Measurements from ENCODE around the gene EIF5AL1.
"Not testable (repeated sequence)": the region's sequence is repeated elsewhere in the genome, so short reads cannot be mapped to it uniquely, and the experiment has no call there.

Gene EIF5AL1

GRCh38 chr10:79516532-79517205, 4.3 kb downstream of the EIF5AL1 start:
- DNase-seq, result not testable (repeated sequence)

DNA sequence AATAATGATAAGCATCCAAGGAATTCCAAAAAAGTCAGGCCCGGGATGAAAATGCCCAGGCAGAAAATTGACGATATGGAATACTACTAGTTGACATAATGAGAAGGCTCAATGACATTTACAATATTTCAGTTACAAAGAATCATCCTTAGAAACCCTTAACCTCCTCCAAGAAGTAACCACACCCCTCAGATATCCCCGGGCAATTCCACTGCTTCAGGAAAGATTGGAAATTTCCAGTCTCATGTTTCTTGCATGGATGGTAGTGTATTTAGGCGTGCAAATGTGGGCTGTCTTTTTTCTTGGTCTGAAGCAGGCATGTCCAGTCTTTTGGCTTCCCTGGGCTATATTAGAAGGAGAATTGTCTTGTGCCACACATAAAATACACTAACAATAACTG, 5.2 kb downstream of the EIF5AL1 start:
- DNase-seq, result not testable (repeated sequence)

DNA sequence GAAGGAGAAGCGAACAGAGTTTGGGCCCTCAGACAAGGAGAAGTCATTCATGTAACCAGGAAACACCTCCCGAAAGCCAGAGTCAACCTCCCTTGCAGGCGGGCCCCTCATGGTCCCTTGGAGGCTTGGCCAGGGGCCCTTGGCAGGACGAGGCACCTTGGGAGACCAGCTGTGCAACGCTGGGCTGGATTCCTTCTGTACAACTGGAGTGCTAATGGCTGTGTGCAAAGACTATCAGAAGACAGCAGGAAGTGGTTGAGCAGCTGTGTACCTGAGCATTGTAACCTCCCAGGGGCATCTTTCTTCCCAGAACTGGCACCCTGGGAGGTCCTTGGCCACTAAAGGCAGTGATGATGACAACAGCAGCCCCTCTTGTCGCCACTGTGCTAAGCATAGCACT, 9.4 kb downstream of the EIF5AL1 start:
- not testable (repeated sequence) for DNase-seq

- not testable (repeated sequence) for DNase-seq
These were observed 10.1 kb downstream of the EIF5AL1 start for GRCh38 chr10:79522464-79522863.

DNA sequence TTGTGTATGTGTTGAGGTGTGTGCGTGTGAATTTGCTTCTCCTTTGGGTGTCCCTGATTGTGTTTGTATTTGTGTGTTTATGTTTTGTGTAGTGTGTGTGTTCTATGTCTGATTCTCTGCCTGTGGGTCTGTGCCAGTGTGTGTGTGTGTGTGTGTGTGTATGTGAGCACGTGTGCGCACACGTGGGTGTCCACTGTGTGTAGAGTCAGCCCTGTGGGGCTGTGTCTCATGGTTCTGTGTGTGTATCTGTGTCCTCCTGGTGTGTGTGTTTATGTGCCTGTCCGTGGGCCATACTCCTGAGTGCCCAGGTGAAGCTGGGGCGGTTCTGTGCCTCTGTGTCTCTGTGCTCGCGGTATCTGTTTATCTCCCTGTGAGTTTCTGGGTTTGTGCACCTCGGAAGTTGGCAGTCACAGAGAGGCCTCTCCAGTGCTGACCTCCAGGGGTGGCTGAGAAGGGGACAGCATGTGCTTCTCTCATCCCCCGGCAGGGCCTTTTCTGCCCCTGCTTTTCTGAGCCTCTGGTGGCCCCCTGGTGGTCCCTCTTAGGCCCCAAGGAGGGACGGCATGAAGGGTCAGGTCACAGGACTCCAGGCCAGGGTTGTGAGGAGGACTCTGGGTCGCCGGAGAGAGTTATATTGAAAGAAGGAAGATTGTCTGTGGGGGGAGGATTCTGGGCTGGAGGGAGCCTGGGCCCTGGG, 11.0 kb downstream of the EIF5AL1 start:
- not testable (repeated sequence) for DNase-seq

GRCh38 chr10:79525049-79525710, 12.8 kb downstream of the EIF5AL1 start:
- not testable (repeated sequence) for DNase-seq

DNA sequence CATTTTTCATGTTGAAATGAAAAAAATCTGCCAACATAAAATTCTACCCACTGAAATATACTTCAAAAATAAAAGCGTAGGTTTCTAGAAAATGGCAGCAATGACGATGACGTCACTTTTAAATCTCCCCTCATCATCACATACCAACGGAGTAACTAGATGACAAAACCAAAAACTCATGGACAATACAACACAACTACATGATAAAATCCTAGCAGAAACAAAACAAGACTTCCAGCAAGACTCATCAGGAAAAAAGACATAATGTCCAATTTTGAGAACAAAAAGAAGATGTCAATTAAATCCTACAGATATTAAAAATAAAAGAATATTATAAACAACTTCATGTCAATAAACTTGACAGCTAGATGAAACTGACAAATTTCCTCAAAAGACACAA, 15.9 kb downstream of the EIF5AL1 start:
- not testable (repeated sequence) for DNase-seq

DNA sequence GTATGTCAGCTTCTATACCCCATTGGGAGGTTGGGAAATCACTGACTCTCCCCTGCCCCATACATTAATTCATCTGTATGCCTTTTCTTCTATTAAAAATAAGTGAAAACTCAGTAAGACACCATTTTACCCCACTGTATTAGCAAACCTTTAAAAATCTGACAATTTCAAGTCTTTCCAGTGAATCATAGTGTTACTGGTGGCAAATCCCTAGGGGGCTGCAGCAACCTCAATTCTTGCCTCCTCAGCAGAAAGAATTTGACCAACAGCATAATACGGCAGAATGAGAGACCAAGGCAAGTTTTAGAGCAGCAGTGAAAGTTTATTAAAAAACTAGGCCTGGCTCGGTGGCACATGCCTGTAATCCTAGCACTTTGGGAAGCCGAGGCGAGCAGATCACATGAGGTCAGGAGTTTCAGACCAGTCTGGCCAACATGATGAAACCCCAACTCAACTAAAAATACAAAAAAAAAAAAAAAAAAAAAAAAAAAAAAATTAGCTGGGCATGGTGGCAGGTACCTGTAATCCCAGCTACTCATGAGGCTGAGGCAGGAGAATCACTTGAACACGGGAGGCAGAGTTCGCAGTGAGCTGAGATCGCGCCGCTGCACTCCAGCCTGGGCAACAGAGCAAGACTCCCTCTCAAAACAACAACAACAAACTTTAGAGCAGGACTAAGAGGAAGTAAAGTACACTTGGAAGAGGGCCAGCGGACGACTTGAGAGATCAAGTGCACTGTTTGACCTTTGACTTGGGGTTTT, 21.0 kb downstream of the EIF5AL1 start:
- not testable (repeated sequence) for DNase-seq

- not testable (repeated sequence) for DNase-seq
These were observed 21.5 kb downstream of the EIF5AL1 start for GRCh38 chr10:79533903-79534175.

- not testable (repeated sequence) for DNase-seq
These were observed 26.0 kb downstream of the EIF5AL1 start for GRCh38 chr10:79538311-79538710.

GRCh38 chr10:79540930-79541329, 28.6 kb downstream of the EIF5AL1 start:
- not testable (repeated sequence) for DNase-seq

GRCh38 chr10:79542626-79543025, 30.3 kb downstream of the EIF5AL1 start:
- DNase-seq, result no peak

GRCh38 chr10:79544408-79544807, 32.1 kb downstream of the EIF5AL1 start:
- not testable (repeated sequence) for DNase-seq

DNA sequence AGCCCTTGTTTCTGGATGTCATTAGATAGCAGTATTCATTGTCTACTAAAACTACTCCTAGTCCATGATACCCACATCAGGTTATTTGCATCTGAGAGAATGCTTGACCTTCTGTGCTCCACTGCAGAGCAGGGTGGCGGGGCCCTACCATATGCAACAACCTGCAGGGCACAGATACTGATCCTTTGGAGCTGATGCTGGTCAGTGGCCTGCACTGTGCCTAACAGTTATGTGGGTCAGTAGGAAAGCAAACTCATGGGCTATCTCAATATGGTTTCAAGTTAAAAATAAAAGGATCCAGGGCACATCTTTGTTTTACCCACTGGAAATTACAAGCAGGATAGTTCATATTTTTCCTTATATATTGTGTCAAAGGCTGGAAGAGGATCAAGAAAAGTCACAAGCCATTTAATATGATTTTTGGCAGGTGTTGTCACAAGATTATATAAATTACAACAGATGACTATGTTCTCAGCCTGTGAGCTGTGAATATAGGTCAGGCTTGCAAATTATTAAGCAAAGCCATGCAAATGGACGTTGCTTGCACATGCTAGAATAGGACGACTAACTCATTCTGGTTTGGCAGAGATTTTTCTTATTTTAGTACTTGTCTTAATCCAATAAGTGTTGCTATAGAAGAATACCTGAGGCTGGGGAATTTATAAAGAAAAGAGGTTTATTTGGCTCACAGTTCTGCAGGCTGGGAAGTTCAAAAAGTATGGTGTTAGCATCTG, 32.8 kb downstream of the EIF5AL1 start:
- not testable (repeated sequence) for DNase-seq

- not testable (repeated sequence) for DNase-seq
These were observed 34.8 kb downstream of the EIF5AL1 start for GRCh38 chr10:79547128-79547527.

- DNase-seq, result no peak
These were observed 35.6 kb downstream of the EIF5AL1 start for GRCh38 chr10:79547973-79548372.

- no peak for DNase-seq
These were observed 39.8 kb downstream of the EIF5AL1 start for GRCh38 chr10:79552143-79552542.

GRCh38 chr10:79555354-79556309, 43.3 kb downstream of the EIF5AL1 start:
- DNase-seq, result no peak

DNA sequence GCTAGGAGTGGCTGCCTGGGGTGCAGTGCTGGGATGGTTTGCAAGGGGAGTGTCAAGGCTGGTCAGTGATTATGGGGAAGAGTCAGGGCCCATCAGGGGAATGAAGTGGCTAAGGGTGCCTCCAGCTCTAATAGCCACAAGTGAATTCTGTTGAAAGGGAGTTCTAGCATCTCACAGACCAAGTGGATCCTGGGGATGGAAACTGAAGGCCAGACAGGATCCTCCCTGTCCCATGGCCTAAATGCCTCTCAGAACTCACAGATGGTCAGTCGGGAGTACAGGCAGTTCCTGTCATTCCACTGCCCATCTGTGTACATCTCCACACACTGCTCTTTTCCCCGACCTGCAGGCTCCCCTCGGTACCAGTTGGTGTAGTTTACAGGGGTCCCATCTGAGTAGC, 44.6 kb downstream of the EIF5AL1 start:
- not testable (repeated sequence) for DNase-seq

DNA sequence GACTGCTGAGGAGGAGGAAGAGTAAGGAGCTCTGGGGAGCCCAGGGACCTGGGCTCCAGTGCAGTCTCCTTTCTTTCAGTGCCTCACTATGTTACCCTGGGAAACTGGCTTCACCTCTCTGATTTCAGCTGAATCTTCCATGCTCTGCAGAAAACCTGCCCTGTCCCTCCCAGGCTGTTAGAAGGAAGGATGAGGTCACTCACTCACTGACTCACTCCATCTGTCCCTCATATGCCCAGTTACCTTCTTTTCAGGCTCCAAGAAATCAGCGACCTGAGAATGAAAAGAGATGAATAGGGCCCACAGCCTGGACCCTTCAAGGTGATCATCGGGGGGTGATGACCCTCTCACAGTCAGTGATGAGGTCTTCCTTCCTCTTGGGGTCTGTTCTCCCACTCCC, 47.4 kb downstream of the EIF5AL1 start:
- no peak for DNase-seq

DNA sequence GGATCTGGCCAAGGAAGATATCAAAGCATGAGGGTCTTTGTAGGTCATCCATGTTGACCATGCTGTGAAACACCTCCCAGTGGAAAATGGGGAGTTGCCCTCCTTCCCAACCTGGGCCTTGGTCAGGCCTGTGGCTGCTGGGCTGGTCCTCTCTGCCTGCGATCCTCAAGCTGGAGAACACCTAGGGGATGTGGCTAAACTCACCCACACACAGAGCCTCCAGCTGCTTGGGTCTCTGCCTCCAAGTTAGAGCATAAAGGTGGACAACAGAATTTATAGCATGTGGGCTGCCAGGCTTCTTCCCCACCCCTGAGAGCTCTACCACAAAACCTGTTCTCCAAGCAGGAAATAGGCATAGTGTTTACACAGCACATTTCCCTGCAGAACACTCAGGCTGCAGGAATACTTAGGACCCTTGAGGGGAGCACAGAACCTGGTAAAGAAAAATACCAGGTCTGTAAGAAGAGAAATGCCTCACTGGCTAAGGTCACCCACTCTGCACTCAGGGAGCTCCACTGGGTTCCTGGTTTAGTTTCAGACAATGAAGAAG, 47.9 kb downstream of the EIF5AL1 start, which contains the start of gene SFTPA2:
Gene SFTPA2, minus strand, starts transcription at position 248 of the 550 bp plus-strand sequence. CDS start 924 bp downstream, outside the sequence.
- DNase-seq, result no peak

Measured in CD4-positive, alpha-beta T cell treated with Interleukin-17A for 4 hours (primary cell).